Panc1 (cell line): ENCODE data around the gene ATE1. TPM values are rescaled to one million over a fixed set of nuclear protein-coding genes. Genes with fewer than 3 reads are reported as not detected.

Experiments used
- ATAC-seq: fragments of 200-7000 bp; cut with Tn5 transposase; 2 replicates; pipeline ENCODE4 v1.9.1; 2020; ENCODE audit warnings: mild to moderate bottlenecking, moderate library complexity
- BruUV-seq: library from RNA; stranded (reverse); fragments of 400-500 nt; replicated peaks from 2 replicates; lab custom pipeline; 2021; lab: Mats Ljungman, UMichigan
- CTCF ChIA-PET: fragments of 300-600 bp; sonication (Branson Sonifier 250); formaldehyde crosslinking; loops from one replicate; lab custom pipeline; 2022; ENCODE audit warnings: antibody characterized with exemption; lab: Charles Lee
- POLR2A ChIA-PET: fragments of 300-600 bp; sonication (Branson Sonifier 250); formaldehyde crosslinking; loops from one replicate; lab custom pipeline; 2022; ENCODE audit warnings: antibody characterized with exemption; lab: Charles Lee
- DNase-seq: peaks from one replicate; pipeline ENCODE4 v3.0.0-alpha.2; 2010; ENCODE audit warnings: low read depth, low spot score
- H3K27ac ChIP-seq: 2 replicates; pipeline ENCODE4 v1.5.1; 2011; ENCODE audit warnings: mild to moderate bottlenecking, low read length, inconsistent platforms
- H3K27me3 ChIP-seq: fragments of 200-500 bp; sonication (Bioruptor generic); 2 replicates; pipeline ENCODE4 v1.6.0; 2014; ENCODE audit warnings: low read length, inconsistent platforms; ENCODE audit not compliant: control insufficient read depth, insufficient read depth
- H3K36me3 ChIP-seq: fragments of 200-500 bp; sonication (Bioruptor generic); 2 replicates; pipeline ENCODE4 v1.5.1; 2014; ENCODE audit warnings: inconsistent platforms, mild to moderate bottlenecking, low read length, moderate library complexity; ENCODE audit not compliant: control insufficient read depth, insufficient read depth
- H3K4me1 ChIP-seq: 2 replicates; pipeline ENCODE4 v1.5.1; 2011; ENCODE audit warnings: inconsistent platforms, mild to moderate bottlenecking, low read length, moderate library complexity; ENCODE audit not compliant: control insufficient read depth, insufficient read depth
- H3K4me3 ChIP-seq, 2 experiments: 2 replicates each; pipeline ENCODE4 v1.5.1; 2011 to 2012; ENCODE audit warnings: low read depth in 2 of 2, low read length in 2 of 2, mild to moderate bottlenecking in 2 of 2, inconsistent platforms in 1 of 2, moderate library complexity in 1 of 2
- H3K9me3 ChIP-seq: fragments of 200-500 bp; sonication (Bioruptor generic); 2 replicates; pipeline ENCODE4 v1.5.1; 2014; ENCODE audit warnings: low read depth, mild to moderate bottlenecking, inconsistent platforms, low read length, moderate library complexity; ENCODE audit not compliant: control insufficient read depth, insufficient read depth
- CTCF ChIP-seq: fragments of 450-650 bp; IDR thresholded peaks from 2 replicates; pipeline ENCODE4 v1.5.1; 2017; ENCODE audit warnings: mild to moderate bottlenecking
- POLR2AphosphoS5 ChIP-seq: IDR thresholded peaks from 2 replicates; pipeline ENCODE4 v1.6.1; 2012; ENCODE audit warnings: mild to moderate bottlenecking, low read depth, low read length, moderate library complexity
- REST ChIP-seq, 2 experiments: IDR thresholded peaks; 2 replicates each; pipeline ENCODE4 v1.6.1; 2011 to 2012; ENCODE audit warnings: low read depth in 2 of 2, control low read depth in 1 of 2, low read length in 1 of 2, mild to moderate bottlenecking in 1 of 2, moderate library complexity in 1 of 2; ENCODE audit not compliant: insufficient read depth in 1 of 2
- SIN3A ChIP-seq: IDR thresholded peaks from 2 replicates; pipeline ENCODE4 v1.6.1; 2012; ENCODE audit warnings: low read depth, mild to moderate bottlenecking, low read length, moderate library complexity, borderline replicate concordance; ENCODE audit not compliant: insufficient read depth
- TCF7L2 ChIP-seq: IDR thresholded peaks from 2 replicates; pipeline ENCODE4 v1.6.1; 2011; ENCODE audit warnings: mild to moderate bottlenecking, low read depth, low read length, inconsistent platforms
- in situ Hi-C: cut with HindIII; loops from 2 replicates; pipeline ENCODE4 v1.10.0; 2016; ENCODE audit warnings: low sequenced_read_pairs, low pct_unique_long_range_greater_than_20kb
- intact Hi-C: fragments of 100-400 bp; cut with micrococcal nuclease; formaldehyde crosslinking; loops from one replicate; pipeline ENCODE4 v1.10.0; 2022; ENCODE audit not compliant: unreplicated experiment
- total RNA-seq: library from RNA; stranded (reverse); gene quantifications from one replicate; pipeline ENCODE4 v1.2.1, GENCODE V29; 2021; ENCODE audit not compliant: unreplicated experiment

Gene ATE1
- total RNA-seq, 1 experiment from 2014 or later = 45.5 TPM

GRCh38 chr10:121800146-121800545, 127.7 kb downstream of the ATE1 start:
- intact Hi-C loops = no loop called here
- POLR2A ChIA-PET = no interaction called here
- H3K36me3 ChIP-seq = no peaks in the 10 kb centered on the region
- no TSS peak for BruUV-seq
- no peak overlapping the region for H3K27ac ChIP-seq
- no peak overlapping the region for H3K4me3 ChIP-seq
- no peaks in the 10 kb centered on the region for H3K9me3 ChIP-seq
- no peaks in the 10 kb centered on the region for H3K27me3 ChIP-seq
- CTCF ChIA-PET = no interaction called here
- in situ Hi-C loops = no loop called here
- ATAC-seq = no peak
- no peak for TF ChIP-seq CTCF
- TF ChIP-seq POLR2AphosphoS5 = no peak
- TF ChIP-seq REST (IDR thresholded peaks at IDR 0.05; ENCODE audit: insufficient read depth in 1 of 2, low read depth in 2 of 2, low read length in 1 of 2) = no peak
- no peak for TF ChIP-seq SIN3A
- TF ChIP-seq TCF7L2 = no peak
- no peaks in the 10 kb centered on the region for H3K4me1 ChIP-seq
- no peak for DNase-seq

- no TSS peak for BruUV-seq
- Histone ChIP-seq H3K4me3 (no peak overlapping the region), H3K4me1 (no peaks in the 10 kb centered on the region), H3K9me3 (no peaks in the 10 kb centered on the region), H3K27me3 (no peaks in the 10 kb centered on the region), H3K36me3 (no peaks in the 10 kb centered on the region), H3K27ac (no peak overlapping the region)
- ChIA-PET POLR2A (no interaction called here), CTCF (no interaction called here)
- no peak for TF ChIP-seq CTCF
- no peak for TF ChIP-seq REST (IDR thresholded peaks at IDR 0.05; ENCODE audit: insufficient read depth in 1 of 2, low read depth in 2 of 2, low read length in 1 of 2)
- TF ChIP-seq TCF7L2 = no peak
- TF ChIP-seq SIN3A = no peak
- no peak for TF ChIP-seq POLR2AphosphoS5
- DNase-seq (no peak), ATAC-seq (no peak)
- in situ Hi-C loops = no loop called here
- intact Hi-C loops = no loop called here
These were observed 130.3 kb downstream of the ATE1 start for GRCh38 chr10:121797490-121797889.
